Colonic mucosa (tissue), 4 donors: ENCODE results near the gene LUZP1. TPM values are rescaled to one million over a fixed set of nuclear protein-coding genes. Genes with fewer than 3 reads are reported as not detected.
A peak's percentile ranks its signal among the peaks of the same experiment; 100 is the strongest.

Experiments used
- DNase-seq: peaks from one replicate; pipeline ENCODE4 v3.0.0-alpha.2; 2020
- H3K27ac ChIP-seq: fragments of 200-600 bp; one replicate; pipeline ENCODE4 v1.8.0; 2021
- H3K27me3 ChIP-seq: fragments of 200-600 bp; one replicate; pipeline ENCODE4 v1.8.0; 2021
- H3K36me3 ChIP-seq: fragments of 200-600 bp; one replicate; pipeline ENCODE4 v1.8.0; 2021
- H3K4me1 ChIP-seq: fragments of 200-600 bp; one replicate; pipeline ENCODE4 v1.8.0; 2021; ENCODE audit warnings: mild to moderate bottlenecking
- H3K4me3 ChIP-seq: fragments of 200-600 bp; one replicate; pipeline ENCODE4 v1.8.0; 2021
- H3K9ac ChIP-seq, 2 donors: one replicate each; pipeline ENCODE4 v1.7.0; 2013; ENCODE audit warnings: control low read depth in 2 of 2, low read depth in 2 of 2, low read length in 2 of 2
- H3K9me3 ChIP-seq: fragments of 200-600 bp; one replicate; pipeline ENCODE4 v1.8.0; 2021
- intact Hi-C: fragments of 100-400 bp; cut with DNase I; formaldehyde crosslinking; loops from one replicate; pipeline ENCODE4 v1.14.1; 2022
- total RNA-seq, 2 donors: library from RNA; stranded (reverse); fragmentation: NEBNext Ultra II Directional in 1 of 2; extraction: Animal tissue kit (Norgen Biotek cat#: 25700) in 1 of 2; gene quantifications; one replicate each; pipeline ENCODE4 v1.2.1, GENCODE V29; 2021
- TF ChIP-seq, protein P1 (sequence below): fragments of 200-600 bp; IDR thresholded peaks from one replicate; pipeline ENCODE4 v1.8.0; 2022; ENCODE audit warnings: antibody characterized with exemption, mild to moderate bottlenecking
- donor health status: healthy.
- donor health status: DM: no; HTN: no; CAD: no.
- donor health status: DM: no; HTN: no; CAD: no.

The LUZP1 gene
- total RNA-seq, 2 donors from 2014 or later: 42.4 to 50.4 TPM

DNA sequence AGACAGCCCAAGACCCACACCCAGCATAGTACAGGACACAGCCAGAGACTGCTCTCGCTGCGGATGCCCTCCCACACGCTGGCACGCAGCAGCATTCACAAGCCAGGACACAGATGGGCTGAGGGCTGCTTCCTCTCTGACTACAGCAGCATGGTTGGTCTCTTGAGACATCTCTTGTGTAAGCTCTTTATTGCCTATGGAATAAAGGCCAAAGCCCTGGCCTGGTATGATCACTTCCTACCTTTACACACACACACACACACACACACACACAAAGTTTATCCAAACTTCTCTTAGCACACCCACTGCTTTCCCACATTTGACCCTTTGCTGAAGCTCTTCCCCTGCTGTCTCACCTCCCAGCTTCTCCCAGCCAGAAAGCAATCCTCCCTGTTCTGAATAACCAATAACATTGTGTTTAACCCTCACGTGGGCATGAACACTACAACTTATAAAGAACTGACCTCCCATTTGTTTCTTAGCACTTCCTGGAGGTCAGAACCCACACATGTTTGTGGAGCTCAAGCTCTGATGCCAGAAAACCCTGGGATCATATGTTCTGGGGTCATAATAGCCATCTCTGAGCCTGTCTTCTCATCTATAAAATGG lies 1.2 kb upstream of the LUZP1 start:
- DNase-seq: peak; percentile 61
- no peaks in the 10 kb centered on the region for H3K9me3 ChIP-seq
- H3K27me3 ChIP-seq: no peaks in the 10 kb centered on the region
- no peak overlapping the region for H3K4me3 ChIP-seq
- H3K36me3 ChIP-seq: no peaks in the 10 kb centered on the region
- no peaks in the 10 kb centered on the region for H3K4me1 ChIP-seq
- peak overlapping the region; percentile 97 for H3K27ac ChIP-seq
- peak overlapping the region; percentile 20 to 72 for H3K9ac ChIP-seq
- intact Hi-C loops: no loop called here
- TF ChIP-seq, protein P1, sequence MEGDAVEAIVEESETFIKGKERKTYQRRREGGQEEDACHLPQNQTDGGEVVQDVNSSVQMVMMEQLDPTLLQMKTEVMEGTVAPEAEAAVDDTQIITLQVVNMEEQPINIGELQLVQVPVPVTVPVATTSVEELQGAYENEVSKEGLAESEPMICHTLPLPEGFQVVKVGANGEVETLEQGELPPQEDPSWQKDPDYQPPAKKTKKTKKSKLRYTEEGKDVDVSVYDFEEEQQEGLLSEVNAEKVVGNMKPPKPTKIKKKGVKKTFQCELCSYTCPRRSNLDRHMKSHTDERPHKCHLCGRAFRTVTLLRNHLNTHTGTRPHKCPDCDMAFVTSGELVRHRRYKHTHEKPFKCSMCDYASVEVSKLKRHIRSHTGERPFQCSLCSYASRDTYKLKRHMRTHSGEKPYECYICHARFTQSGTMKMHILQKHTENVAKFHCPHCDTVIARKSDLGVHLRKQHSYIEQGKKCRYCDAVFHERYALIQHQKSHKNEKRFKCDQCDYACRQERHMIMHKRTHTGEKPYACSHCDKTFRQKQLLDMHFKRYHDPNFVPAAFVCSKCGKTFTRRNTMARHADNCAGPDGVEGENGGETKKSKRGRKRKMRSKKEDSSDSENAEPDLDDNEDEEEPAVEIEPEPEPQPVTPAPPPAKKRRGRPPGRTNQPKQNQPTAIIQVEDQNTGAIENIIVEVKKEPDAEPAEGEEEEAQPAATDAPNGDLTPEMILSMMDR: no peak

DNA sequence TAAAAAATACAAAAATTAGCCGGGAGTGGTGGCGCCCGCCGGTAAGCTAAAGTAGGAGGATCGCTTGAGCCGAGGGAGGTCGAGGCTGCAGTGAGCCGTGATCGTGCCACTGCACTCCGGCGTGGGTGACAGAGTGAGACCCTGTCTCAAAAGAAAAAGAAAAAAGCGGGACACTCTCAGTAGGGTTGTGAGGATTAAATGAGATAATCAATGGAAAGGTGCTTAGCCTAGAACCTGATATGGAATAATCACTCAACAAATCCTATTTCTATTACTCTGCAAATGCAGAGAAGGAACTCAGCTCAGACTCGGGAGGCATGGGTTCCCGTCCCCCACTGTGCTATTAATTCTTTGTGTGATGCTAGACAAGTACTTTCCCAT lies 529 bp upstream of the LUZP1 start:
- no peaks in the 10 kb centered on the region for H3K36me3 ChIP-seq
- H3K9me3 ChIP-seq: no peaks in the 10 kb centered on the region
- TF ChIP-seq, protein P1: no peak
- no peaks in the 10 kb centered on the region for H3K27me3 ChIP-seq
- H3K4me1 ChIP-seq: no peaks in the 10 kb centered on the region
- intact Hi-C loops: no loop called here
- no peak for DNase-seq
- H3K27ac ChIP-seq: peak overlapping the region; percentile 97
- peak overlapping the region; percentile 76 for H3K4me3 ChIP-seq
- H3K9ac ChIP-seq: peak overlapping the region; percentile 20 to 72

DNA sequence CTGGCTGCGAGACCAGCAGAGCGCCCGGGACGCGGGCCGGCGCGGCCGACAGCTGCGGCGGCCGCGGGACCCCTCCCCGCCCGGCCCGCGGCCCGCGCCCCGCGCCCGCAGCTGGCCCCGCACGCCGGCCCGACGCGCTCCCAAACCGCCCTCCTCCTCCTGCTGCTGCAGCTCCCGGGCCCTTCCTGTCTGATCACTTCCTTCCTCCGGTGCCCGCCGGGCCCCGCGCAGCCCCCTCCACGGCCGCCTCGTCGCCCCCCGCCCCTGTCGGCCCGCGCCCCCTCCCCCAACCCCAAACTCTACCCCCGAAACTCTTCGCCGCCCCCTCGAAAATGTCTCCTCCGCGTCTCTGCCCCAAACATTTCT lies 594 bp downstream of the LUZP1 start:
- Histone ChIP-seq H3K27ac (peak overlapping the region; percentile 97), H3K27me3 (no peaks in the 10 kb centered on the region), H3K4me1 (no peaks in the 10 kb centered on the region), H3K9me3 (no peaks in the 10 kb centered on the region), H3K4me3 (peak overlapping the region; percentile 76), H3K36me3 (no peaks in the 10 kb centered on the region), H3K9ac (peak overlapping the region; percentile 92 to 94)
- intact Hi-C loops: no loop called here
- peak; percentile 40 for DNase-seq
- TF ChIP-seq, protein P1: no peak

GRCh38 chr1:23167353-23168078 lies 1.1 kb downstream of the LUZP1 start:
- intact Hi-C loops: no loop called here
- peak overlapping the region; percentile 97 for H3K27ac ChIP-seq
- no peaks in the 10 kb centered on the region for H3K9me3 ChIP-seq
- no peaks in the 10 kb centered on the region for H3K4me1 ChIP-seq
- no peaks in the 10 kb centered on the region for H3K36me3 ChIP-seq
- peak overlapping the region; percentile 92 to 95 for H3K9ac ChIP-seq
- no peaks in the 10 kb centered on the region for H3K27me3 ChIP-seq
- TF ChIP-seq, protein P1: no peak
- peak overlapping the region; percentile 76 for H3K4me3 ChIP-seq
- peak; percentile 65 for DNase-seq

DNA sequence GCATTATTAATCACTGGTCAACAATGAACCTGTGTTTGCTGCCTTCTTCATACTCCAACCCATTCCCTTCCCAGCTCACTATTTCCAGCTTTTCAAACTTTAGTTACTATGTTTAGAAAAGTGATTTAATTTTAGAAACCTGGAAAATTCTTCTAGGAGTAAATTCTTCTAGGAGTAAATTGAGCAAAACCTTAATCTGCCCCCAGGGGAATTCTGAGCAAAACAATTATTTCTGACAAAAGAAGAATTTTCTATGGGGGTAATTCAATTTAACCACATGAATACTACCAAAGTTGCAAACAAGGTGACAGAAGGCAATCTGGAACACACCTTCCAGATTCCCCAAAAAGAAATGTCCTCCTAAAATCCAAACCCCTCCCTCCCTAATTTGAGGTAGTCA lies 1.8 kb downstream of the LUZP1 start:
- peak overlapping the region; percentile 76 for H3K4me3 ChIP-seq
- H3K4me1 ChIP-seq: no peaks in the 10 kb centered on the region
- intact Hi-C loops: no loop called here
- no peaks in the 10 kb centered on the region for H3K9me3 ChIP-seq
- TF ChIP-seq, protein P1: no peak
- DNase-seq: no peak
- peak overlapping the region; percentile 97 for H3K27ac ChIP-seq
- no peaks in the 10 kb centered on the region for H3K27me3 ChIP-seq
- H3K9ac ChIP-seq: peak overlapping the region; percentile 92 to 95
- no peaks in the 10 kb centered on the region for H3K36me3 ChIP-seq
